ENCODE data around the gene TRIM65.
A peak's percentile ranks its signal among the peaks of the same experiment; 100 is the strongest.

The TRIM65 gene, protein sequence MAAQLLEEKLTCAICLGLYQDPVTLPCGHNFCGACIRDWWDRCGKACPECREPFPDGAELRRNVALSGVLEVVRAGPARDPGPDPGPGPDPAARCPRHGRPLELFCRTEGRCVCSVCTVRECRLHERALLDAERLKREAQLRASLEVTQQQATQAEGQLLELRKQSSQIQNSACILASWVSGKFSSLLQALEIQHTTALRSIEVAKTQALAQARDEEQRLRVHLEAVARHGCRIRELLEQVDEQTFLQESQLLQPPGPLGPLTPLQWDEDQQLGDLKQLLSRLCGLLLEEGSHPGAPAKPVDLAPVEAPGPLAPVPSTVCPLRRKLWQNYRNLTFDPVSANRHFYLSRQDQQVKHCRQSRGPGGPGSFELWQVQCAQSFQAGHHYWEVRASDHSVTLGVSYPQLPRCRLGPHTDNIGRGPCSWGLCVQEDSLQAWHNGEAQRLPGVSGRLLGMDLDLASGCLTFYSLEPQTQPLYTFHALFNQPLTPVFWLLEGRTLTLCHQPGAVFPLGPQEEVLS

DNA sequence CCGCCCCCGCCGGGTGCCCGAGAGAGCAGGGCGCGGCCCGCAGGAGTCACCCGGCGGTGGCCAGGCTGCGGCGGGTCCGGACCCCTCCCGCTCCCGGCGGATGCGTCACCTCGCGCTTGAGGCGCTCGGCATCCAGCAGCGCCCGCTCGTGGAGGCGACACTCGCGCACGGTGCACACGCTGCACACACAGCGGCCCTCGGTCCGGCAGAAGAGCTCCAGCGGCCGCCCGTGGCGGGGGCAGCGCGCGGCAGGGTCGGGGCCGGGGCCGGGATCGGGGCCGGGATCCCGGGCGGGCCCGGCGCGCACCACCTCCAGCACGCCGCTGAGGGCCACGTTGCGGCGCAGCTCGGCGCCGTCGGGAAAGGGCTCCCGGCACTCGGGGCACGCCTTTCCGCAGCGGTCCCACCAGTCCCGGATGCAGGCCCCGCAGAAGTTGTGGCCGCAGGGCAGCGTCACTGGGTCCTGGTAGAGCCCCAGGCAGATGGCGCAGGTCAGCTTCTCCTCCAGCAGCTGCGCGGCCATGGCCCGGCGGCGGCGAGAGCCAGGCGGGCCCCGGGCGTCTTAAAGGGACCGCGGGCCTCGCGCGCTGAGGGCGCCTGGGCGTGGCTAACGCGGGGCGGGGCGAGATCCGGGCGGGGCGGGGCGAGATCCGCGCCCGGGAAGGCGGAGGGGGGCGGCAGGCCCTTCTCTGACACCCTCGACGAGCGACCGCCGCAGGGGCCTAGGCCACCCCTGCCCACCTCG lies at the start of gene TRIM65:
Gene TRIM65, minus strand, starts transcription at position 537 of the 745 bp plus-strand sequence. Its CDS starts 14 bp downstream, at position 523.
- peak; percentile 82 for DNase-seq

DNA sequence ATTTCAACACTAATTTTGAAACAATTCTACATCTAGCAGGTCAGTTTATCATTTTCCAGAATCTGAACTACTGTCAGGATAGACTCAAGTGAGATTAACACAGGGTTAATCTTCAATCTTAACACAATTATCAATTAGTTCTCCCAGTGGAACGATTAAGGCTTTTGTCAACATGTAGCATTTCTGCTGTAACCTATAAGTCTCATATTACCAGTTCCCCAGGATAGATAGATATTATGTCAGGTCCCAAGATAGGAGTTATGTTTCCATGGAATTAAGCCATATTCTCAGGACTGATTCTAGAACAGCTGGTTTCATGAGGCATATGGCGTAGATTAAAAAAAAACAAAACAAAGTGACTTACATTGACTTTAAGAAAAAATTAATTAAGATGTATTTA lies 48.5 kb upstream of the TRIM65 start:
- DNase-seq: no peak

DNA sequence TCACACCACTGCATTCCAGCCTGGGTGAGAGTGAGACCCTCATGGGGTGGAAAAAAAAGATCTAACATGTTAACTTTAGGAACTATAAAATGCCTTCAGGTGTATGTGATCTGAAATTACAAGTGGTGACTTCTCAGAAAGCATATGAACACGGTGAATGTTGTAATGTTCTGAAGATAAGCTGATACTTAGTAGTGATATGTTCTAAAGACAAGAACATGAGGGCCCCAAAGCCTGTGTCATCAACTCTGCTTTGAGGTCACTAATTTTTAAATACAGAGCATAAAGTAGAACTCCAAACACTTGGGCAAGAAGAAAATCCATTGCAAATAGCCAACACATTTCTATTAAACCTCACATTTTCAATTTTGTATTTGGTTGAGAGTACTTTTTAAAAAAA lies 46.7 kb upstream of the TRIM65 start:
- no peak for DNase-seq

DNA sequence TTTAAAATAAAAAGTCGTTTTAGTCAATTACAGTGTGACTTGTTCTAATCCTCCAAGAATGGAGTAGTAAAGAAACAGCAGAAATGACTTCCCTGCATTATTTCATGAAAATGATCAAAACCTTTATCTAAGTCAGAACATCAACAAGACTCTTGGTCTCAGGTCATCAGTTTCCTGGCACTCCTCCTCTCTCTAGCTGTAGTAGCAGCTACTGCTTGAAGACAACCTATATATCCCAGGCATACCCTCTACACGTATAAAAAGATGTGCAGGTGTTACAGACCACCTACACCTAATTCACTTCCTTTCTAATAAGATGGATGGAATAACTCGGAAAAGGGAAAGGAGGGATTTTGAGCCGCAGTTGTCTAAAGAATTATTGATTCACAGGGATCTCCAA lies 45.7 kb upstream of the TRIM65 start:
- DNase-seq: no peak

DNA sequence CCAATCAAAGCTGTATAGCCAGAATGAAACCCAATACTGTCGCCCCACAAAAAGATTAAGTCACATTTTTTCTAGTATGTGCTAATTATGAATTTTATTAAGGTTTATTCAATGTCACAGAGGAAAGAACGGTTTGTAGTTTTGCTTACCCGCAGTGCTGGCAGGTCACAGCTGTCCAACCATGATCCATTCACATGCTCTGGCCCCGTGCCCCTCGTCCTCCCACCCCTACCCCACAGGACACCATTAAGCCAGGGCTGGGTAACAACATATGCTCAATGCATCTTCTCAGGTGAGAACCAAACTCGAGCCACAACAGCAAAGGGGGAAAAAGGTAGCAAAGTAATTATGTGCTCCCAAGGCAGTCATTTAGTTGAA lies 44.7 kb upstream of the TRIM65 start:
- DNase-seq: no peak

DNA sequence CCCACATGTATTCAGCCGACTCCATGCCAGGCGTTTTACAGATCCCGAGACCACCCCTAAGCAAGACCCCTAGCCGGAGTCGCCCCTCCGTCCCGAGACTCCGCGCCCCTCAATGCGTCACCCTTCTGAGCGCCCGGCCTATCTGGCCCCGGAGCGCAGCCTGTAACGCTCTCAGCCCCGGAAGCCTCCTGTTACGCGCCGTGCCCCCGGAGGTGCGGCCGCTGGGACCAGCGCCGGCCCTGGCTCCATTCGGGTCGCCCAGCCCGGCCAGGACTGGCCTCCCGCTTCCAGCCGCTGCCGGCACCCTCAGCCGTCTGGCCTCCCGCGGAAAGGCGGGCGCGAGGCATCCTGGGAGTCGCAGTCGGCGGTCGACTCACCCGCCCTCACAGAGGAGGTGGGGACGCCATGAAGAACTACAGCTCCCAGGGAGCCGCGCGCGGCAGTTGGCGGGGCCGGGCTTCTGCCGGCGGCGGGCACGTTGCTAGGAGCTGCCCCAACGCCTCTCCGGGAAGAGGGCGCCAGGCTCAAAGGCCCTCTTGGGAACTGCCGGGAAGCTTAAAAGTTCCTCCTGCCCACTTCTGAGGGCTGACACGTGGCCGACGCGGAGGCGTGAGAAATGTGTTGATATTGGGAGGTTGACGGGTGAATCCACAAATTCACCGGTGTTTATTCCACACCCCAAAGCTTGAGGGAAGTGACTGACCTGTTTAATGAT lies 44.1 kb upstream of the TRIM65 start, which contains the start of gene FBF1:
Gene FBF1, minus strand, starts transcription at position 316 of the 715 bp plus-strand sequence. CDS start 2,893 bp downstream, outside the sequence.
- peak; percentile 97 for DNase-seq

DNA sequence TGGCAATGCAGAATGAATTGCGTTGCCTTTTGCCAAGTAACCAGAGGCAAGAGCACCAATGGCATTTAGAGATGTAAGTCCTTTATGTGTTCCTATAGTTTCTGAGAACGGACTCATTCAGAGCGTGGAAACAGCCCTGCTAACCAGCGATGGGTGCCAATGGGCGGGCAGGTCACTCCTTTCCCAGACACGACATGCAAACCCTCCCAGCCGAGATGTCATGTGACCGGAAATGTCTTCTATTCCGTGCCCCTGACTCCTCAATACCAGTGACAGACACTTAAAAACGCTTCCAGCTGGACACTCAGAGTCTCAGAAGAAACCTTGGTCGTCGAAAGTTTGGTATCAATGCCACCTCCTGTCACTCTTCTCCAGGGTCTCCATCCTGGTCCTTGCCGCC lies 40.9 kb upstream of the TRIM65 start:
- DNase-seq: no peak

DNA sequence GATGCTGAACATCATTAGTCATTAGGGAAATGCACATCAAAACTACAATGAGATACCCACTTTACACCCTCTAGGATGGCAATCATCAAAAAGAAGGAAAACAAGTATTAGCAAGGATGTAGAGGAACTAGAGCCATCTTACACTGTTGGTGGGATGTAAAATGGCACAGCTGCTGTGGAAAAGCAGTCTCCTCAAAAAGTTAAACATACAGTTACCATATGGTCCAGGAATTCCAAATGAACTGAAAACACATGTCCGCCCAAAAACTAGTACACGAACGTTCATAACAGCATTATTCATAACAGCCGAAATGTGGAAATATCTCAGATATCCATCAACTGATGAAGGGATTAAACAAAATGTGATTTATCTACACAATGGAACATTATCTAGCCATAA lies 37.1 kb upstream of the TRIM65 start:
- no peak for DNase-seq

DNA sequence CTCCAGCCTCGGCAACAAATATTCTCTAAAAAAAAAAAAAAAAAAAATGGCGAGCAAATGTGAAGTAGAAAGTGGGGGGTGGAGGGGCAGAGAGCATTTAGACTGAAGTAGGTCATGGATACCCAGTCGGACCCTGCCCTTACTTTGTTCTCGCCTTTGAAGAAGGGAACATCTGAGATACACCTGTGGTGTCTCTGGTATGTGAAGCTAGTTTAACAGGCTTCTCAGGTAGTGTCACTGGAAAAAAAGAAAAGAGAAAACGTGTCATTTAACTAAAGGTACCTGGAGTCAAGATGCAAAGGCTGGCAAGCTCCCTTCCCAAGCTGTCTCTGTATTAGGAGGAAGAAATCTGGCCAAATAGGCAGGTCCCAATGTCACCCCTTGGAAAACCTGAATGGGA lies 36.1 kb upstream of the TRIM65 start:
- DNase-seq: no peak

DNA sequence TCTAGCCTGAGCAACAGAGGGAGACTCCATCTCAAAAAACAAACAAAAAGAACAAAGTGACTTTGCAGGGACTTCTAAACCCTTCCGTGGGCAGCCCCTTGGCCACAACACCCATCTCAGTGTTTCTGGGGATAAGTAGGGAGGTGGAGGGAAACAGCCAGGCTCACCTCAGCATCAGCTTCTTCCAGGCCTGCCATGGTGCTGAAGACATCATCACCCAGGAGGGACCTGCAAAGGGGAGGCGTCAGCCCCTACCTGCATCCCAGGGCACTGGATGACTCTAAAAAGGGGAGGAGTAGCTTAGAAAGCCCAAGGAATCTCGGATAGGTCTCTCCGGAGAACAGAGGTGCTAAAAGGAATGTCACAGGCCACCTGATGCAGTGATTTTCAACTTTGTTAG lies 34.3 kb upstream of the TRIM65 start:
- DNase-seq: no peak

DNA sequence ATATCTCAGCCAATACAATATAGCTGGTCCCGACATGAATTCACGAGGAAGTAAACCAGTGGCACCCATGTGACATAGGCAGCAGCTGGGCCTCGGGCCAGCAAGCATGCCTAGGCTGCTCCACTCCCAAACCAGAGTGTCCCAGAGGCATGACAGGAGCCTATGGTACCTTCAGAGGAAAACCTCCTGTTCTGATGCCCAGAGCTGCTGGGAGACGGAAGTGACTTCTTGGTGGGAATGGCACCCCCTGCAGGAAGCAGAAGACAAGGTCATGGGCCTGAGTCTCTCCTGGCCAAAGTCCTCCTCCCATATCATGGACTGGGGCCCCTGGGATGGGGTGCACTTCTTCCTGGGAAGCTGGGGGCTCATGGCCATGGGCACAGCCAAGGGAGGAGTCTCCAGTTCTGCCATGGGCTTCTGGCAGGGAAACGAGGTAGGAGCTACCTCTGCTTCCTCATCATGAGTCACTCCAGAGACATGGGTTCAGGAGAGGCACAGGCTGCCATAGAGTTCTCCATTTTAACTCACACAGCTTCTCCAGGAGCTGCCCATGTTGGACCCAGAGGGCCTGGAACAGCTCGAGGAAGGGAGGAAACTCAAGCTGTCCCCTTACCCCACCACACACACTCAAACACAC lies 30.7 kb upstream of the TRIM65 start:
- no peak for DNase-seq

DNA sequence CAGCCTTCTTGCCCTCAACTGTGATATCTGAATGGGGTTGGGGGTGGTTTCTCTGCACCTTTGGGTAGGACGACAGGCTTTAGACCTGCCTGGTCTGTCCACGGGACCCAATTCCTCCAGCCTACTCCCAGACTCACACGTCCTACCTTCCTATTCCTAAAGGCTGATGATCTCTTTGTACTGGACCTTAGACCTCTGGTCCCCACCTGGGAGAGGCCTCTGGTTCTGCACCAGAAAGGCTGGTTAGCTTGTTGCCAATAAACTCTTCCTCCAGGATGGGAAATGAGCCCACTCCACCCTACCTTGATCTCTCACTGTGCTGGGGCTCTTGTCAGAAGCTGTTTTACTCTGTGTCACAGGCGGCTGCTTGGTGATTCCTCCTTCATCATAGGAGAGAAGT lies 29.7 kb upstream of the TRIM65 start:
- DNase-seq: no peak

DNA sequence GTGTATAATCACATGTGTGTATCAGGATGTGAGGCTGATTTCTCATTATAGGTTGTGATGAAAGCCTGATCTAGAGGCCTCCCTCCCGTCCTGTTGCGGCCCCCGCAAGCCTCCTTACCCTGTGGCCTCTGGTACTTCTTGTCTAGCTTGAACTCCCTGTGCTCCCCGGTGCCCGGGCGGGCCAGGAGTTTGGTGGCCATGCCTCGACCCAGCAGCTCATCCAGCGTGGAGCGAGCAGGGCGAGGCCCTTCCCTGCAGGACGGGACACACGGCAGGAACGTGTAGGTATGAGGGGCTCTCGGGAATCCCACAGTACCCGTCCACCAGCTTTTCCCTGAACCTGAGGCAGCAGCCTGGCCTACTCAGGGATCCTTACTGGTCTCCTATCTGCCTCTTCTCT lies 29.2 kb upstream of the TRIM65 start:
- DNase-seq: no peak

DNA sequence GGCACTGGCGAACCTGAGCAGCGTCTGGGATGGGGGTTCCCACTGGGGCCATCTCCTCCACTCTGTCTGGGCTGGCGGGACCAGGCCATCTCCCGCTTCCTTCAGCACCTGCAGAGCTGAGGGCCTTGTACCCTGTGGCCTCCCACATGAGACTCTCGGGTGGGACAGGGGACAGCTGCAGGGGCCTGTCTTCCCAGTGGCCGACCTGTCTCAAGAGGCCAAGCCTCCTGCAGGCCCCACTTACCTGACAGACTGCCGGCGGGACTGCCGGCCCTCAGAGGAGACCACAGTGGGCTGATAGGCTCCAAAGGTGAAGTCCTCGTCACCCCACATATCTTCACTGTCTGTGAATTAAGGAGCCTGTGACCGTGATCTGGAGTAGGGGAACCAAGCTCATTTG lies 28.4 kb upstream of the TRIM65 start:
- DNase-seq: no peak

DNA sequence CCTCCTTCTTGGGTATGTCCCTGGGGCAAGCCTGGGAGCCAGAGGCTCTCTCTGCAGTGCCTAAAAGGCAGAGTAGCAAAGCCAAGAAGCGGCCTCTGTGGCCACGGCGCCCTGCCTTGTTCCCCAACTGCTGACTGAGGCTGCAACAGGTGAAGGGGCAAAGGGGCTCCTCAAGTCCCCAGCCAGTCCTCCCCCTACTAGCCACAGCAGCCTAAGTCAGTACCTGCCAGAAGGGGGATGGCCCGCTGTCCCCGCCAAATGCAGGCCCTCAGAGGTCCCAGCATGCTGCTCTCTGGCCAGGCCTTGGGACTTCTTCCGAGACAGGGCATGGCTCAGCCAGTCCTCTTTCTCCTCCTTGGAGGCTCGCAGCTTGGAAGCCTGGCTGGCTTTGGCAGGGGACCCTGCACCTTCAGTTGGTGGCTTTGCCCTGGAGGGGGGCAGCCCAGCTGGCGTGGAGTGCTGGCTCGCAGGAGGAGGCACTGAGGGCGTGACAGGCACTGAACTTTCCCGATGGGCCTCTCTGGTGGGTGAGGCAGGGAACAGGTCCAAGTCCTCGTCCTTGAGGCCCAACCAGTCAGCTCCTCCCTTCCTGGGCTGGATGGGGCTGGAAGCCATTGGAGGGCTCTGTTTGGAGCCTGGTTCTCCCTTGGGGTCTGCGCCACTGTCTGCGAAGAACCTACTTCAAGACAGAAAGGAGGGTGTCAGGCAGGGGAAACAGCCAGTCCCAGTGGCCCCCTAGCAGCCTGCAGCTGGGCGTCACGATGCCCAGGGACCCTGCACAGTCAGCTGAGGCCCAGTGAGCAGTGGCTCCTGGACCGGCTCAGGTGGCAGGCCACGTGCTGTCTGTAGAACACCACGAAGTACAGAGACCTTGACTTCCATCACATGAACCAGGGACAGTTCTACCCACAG lies 26.5 kb upstream of the TRIM65 start:
- DNase-seq: no peak

DNA sequence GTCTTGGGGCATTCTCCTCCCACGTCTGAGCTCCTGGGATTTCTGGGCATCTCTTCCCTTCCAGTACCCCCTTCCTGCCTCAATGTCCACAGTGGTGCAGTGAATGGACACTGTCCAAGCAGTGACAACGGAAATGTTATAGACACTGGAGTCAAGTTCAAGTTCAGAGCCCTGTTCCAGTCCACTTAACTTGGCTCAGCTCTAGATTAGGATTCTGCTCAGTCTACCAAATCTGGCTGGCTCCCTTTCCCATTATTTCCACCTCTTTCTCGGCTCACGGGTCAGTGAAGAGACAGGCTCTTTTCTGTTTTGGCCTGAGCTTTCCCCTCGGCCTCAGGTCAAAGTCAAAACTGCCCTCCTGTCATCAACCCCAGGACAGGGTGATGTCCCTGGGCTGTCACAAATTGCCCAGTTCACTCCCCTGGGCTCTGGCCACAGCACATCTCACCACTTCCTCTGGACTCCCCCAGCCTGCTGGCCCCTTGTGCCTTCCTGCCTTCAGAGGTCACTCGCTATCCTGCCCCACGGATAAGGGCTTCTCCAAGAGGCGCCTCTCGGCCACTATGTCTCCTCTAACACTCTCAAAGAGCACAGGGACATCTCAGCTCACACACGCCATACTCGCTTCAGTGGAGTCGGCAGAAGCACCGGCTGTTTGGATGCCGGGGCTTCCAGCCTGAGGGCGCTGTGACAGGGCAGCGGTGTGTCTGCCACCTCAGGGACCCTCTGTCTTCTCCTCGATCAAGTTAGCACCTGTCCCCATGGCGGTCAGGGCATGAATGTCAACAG lies 25.6 kb upstream of the TRIM65 start:
- no peak for DNase-seq

DNA sequence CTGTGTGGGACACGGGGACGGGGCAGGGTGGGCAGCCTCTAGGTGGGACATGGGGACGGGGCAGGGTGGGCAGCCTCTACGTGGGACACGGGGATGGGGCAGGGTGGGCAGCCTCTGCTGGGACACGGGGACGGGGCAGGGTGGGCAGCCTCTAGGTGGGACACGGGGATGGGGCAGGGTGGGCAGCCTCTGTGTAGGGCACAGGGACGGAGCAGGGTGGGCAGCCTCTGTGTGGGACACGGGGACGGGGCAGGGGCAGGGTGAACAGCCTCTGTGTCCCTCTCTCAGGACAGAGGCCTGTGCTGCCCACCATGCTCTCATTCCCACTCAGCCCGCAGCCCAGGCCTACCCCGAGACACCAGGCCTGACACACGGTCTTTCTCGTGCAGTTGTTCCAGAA lies 24.8 kb upstream of the TRIM65 start:
- DNase-seq: no peak

DNA sequence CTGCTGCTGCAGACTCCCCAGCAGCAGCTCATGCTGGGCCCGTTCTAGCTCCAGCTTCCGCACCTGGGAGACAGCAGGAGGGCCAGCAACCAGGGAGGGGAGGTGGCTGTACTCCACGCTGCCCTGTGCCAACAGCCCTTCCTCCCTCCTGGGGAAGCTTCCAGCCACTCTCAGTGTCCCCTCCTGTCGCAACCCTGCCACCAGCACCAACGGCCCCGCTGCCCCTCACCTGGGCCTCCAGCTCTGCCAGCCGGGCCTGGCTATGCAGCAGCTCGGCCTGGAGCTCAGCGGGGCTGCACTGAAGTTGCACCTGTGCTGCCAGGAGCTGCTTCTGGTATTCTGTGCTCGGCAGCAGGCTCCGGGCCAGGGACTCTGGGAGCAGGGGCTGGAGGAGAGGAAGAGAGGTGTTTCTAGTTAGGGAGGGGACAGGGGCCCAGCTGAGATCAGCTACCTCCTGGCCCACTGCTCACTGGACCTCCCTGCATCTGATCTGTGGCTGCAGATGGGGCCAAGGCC lies 23.4 kb upstream of the TRIM65 start:
- no peak for DNase-seq

DNA sequence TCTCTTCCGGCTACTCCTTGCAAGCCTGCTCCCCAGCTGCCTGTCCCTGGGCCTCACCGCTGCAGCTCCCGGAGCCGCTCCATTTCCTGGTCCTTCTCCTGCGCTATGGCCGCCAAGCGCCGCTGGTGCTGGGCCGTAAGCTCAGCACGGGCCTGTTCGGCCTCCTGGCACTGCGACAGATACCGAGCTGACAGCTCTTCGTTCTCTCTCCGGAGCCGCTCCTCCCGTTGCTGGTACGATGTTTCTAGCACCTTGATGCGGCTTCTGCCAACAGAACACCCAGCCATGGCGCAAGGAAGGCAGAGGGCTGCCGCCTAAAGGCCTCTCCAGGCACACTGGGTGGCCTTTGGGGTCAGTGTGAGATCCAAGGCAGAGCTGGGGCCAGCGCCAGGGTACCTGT lies 22.9 kb upstream of the TRIM65 start:
- no peak for DNase-seq

DNA sequence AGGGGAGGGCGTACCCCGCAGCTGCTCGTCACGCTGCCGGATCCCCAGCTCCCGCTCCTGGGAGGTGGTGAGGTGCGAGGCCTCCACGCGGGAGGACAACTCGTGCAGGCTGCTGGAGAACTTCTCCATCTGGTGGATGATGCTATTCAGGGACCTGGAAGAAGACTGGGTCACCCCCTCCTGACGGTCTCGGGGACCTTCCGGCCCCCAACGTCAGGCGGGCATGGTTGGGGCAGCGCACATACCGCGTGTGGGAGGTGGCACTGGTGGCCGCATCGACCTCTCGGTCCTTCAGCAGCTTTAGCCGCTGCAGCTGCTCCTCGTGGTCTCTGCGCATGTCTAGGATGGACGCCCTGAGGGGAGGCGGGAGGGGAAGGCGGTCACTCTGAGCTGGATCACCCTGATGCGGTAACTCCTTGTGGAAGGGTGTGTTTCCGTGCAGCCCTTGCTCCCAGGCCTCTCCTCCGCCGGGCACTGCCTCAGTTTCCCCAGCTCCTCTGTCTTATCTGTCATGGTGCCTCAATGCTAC lies 21.2 kb upstream of the TRIM65 start:
- DNase-seq: no peak
